Cardiac muscle cell (in vitro differentiated cells and primary cell): Measurements from ENCODE around the gene DNAH6. TPM values are rescaled to one million over a fixed set of nuclear protein-coding genes. Genes with fewer than 3 reads are reported as not detected.

Source experiments
- DNase-seq, 2 donors: peaks; one replicate each; pipeline versions ENCODE4 v3.0.0 to v3.0.0-alpha.2; 2010 to 2017; ENCODE audit warnings: low read depth in 1 of 2, low spot score in 1 of 2
- H3K27ac ChIP-seq: fragments of 200-600 bp; sonication (generic); 2 replicates; pipeline ENCODE4 v1.5.1; 2016
- H3K27me3 ChIP-seq: fragments of 200-600 bp; sonication (generic); 2 replicates; pipeline ENCODE4 v1.6.0; 2016; ENCODE audit warnings: control low read depth
- H3K36me3 ChIP-seq: fragments of 200-600 bp; sonication (generic); 2 replicates; pipeline ENCODE4 v1.5.1; 2016; ENCODE audit warnings: control low read depth
- H3K4me1 ChIP-seq: fragments of 200-600 bp; sonication (generic); 2 replicates; pipeline ENCODE4 v1.8.1; 2017; ENCODE audit warnings: low read depth, mild to moderate bottlenecking, mixed run types
- H3K4me3 ChIP-seq: fragments of 200-600 bp; sonication (generic); 2 replicates; pipeline ENCODE4 v1.5.1; 2016; ENCODE audit warnings: mild to moderate bottlenecking
- H3K9me3 ChIP-seq: fragments of 200-600 bp; sonication (generic); 2 replicates; pipeline ENCODE4 v1.5.1; 2017; ENCODE audit warnings: low read depth, mild to moderate bottlenecking, control low read depth
- polyA plus RNA-seq: library from polyadenylated mRNA; unstranded; fragments of >200 nt; fragmentation: Nextera tagmentation; extraction: Ambion mirVana; gene quantifications from 2 replicates; pipeline ENCODE4 v1.2.1, GENCODE V29; 2016
- total RNA-seq: library from RNA; depleted of rRNA; stranded (reverse); fragments of >200 nt; gene quantifications from 2 replicates; pipeline ENCODE4 v1.2.3, GENCODE V29; 2016
- TF ChIP-seq, protein P1 (sequence below): IDR thresholded peaks from 2 replicates; pipeline ENCODE4 v1.5.1; 2012; ENCODE audit warnings: low read depth, mild to moderate bottlenecking, low read length

DNAH6 gene
- total and polyA plus RNA-seq, 2 experiments from 2014 or later, result 0.66 to 0.73 TPM

DNA sequence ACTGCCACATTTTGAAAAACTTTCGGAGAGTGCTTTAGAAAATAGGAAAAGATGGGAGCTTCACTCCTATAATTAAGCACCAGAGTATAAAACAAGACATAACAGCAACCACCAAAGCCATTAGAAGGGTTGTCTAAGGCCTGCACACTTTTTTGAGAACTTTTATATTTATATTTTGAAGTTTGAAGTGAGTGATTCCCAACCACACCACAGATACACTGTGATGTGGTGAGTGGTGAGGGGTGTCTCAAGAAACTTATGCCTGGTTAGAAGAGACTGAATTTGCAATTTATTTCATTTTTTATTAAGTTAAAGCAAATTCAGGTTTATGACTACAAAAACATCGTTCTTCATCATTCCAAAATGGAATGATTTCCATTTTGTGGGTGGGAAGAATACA, 161.9 kb downstream of the DNAH6 start:
- H3K9me3 ChIP-seq, result no peaks in the 10 kb centered on the region
- no peak overlapping the region for H3K27ac ChIP-seq
- H3K27me3 ChIP-seq, result no peaks in the 10 kb centered on the region
- DNase-seq, result no peak
- no peaks in the 10 kb centered on the region for H3K4me1 ChIP-seq
- TF ChIP-seq, protein P1, sequence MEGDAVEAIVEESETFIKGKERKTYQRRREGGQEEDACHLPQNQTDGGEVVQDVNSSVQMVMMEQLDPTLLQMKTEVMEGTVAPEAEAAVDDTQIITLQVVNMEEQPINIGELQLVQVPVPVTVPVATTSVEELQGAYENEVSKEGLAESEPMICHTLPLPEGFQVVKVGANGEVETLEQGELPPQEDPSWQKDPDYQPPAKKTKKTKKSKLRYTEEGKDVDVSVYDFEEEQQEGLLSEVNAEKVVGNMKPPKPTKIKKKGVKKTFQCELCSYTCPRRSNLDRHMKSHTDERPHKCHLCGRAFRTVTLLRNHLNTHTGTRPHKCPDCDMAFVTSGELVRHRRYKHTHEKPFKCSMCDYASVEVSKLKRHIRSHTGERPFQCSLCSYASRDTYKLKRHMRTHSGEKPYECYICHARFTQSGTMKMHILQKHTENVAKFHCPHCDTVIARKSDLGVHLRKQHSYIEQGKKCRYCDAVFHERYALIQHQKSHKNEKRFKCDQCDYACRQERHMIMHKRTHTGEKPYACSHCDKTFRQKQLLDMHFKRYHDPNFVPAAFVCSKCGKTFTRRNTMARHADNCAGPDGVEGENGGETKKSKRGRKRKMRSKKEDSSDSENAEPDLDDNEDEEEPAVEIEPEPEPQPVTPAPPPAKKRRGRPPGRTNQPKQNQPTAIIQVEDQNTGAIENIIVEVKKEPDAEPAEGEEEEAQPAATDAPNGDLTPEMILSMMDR, result no peak
- no peak overlapping the region for H3K4me3 ChIP-seq
- H3K36me3 ChIP-seq, result no peaks in the 10 kb centered on the region

DNA sequence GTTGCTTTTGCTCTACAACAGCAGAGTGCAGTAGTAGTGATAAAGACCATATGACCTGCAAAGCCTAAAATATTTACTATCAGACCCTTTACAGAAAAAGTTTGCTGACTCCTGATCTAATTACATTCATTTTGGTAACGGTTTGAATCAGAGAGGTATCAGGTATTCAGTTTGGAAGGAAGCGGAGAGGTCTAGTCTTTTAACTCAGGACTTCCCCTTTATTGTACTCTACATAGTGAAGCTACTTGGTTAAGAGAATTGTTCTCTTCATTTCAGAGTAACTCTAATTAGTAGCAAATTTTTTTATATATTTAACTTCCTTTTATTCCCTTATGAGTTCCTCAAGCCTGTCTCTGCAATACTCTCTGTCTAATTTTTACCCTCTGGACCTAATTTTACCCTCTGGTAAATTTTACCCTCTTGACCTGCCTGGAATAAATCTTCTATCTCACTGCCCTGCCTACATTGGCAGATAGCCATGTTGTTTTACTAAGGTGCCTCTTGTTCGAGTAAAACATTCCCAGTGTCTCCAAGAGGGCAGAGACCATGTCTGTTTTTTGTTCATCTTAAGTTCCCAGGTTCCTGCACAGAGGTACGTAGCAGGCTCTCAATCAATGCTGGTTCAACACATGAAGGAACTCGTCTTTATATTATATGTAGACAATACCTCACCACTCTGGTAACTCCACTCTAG, 170.6 kb downstream of the DNAH6 start:
- no peak overlapping the region for H3K4me3 ChIP-seq
- no peaks in the 10 kb centered on the region for H3K27me3 ChIP-seq
- no peaks in the 10 kb centered on the region for H3K36me3 ChIP-seq
- no peaks in the 10 kb centered on the region for H3K9me3 ChIP-seq
- DNase-seq, result peak in 1 of 2 donors; percentile 70
- H3K27ac ChIP-seq, result peak overlapping the region; percentile 70
- TF ChIP-seq, protein P1, result no peak
- H3K4me1 ChIP-seq, result peaks cover 16% of the 10 kb centered on the region

DNA sequence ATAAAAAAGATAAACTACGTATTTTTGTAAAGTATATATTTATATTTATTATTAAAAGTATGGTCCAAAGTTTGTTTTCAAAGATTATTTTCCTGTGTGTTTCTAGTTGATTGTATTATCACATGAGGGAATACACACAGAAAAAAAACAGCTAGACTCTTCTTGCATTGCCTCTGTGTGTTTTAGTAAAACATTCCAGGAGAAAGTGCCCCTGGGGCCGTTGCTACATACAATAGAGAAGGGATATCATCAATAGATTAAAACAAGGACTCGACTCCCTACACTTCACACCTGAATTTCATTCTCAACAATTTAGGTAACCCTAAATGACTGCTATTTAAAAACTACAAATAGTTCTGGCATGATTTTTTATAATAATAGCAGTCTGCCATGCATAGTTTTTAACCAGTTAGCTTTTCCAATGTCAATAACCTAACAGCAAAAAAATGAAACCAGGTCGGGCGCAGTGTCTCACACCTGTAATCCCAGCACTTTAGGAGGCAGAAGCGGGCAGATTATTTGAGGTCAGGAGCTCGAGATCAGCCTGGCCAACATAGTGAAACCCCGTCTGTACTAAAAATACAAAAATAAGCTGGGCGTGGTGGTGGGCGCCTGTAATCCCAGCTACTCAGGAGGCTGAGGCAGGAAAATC, 171.3 kb downstream of the DNAH6 start:
- no peaks in the 10 kb centered on the region for H3K36me3 ChIP-seq
- H3K9me3 ChIP-seq, result no peaks in the 10 kb centered on the region
- no peak for DNase-seq
- TF ChIP-seq, protein P1, result no peak
- H3K27me3 ChIP-seq, result no peaks in the 10 kb centered on the region
- no peak overlapping the region for H3K4me3 ChIP-seq
- peak overlapping the region; percentile 70 for H3K27ac ChIP-seq
- H3K4me1 ChIP-seq, result peaks cover 16% of the 10 kb centered on the region

DNA sequence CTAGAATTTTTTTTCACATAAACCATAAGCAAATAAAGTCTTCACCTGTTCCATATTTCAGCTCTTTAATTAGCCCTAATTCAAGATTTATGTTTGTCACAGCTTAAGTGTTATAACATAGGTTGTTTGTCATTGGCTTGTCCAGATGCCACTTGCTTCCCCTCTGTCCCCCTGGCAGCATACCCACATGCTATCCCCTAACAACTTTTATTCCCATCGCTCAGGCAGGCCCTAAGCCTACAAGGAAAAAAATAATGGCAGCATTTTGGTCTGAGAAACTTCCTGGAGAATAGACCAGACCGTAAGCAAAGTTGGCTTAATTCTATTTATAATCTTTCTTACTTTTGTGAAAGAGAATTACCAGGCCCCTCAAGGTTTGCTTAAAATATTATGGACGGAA, 173.9 kb downstream of the DNAH6 start:
- TF ChIP-seq, protein P1, result no peak
- Histone ChIP-seq H3K9me3 (no peaks in the 10 kb centered on the region), H3K36me3 (no peaks in the 10 kb centered on the region), H3K27me3 (no peaks in the 10 kb centered on the region), H3K4me1 (peaks cover 16% of the 10 kb centered on the region), H3K27ac (no peak overlapping the region), H3K4me3 (no peak overlapping the region)
- DNase-seq, result no peak

DNA sequence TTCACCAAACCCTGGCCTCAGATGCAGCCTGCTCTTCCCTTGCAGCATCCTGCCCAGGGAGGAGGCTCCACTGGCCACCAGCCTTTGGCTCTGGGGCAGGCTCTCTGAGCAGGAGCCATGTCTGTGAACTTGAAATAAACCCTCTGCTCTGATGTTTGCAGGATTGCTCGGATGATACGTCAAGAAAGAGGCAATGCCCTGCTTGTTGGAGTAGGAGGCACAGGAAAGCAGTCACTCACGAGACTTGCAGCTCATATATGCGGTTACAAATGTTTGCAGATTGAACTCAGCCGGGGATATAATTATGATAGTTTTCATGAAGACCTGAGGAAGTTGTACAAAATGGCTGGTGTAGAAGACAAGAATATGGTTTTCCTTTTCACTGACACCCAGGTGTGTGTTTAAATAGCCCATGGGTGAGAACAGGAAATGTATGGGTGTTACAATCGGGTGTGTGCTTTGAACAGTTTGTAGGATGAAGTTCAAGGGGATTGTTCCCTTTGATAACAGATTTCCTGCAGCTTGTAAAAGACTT, 177.9 kb downstream of the DNAH6 start:
- Histone ChIP-seq H3K27me3 (no peaks in the 10 kb centered on the region), H3K9me3 (no peaks in the 10 kb centered on the region), H3K4me1 (no peaks in the 10 kb centered on the region), H3K4me3 (no peak overlapping the region), H3K27ac (no peak overlapping the region), H3K36me3 (no peaks in the 10 kb centered on the region)
- TF ChIP-seq, protein P1, result no peak
- DNase-seq, result no peak
